ENCODE measurements around the gene GPR39.

Gene GPR39

DNA sequence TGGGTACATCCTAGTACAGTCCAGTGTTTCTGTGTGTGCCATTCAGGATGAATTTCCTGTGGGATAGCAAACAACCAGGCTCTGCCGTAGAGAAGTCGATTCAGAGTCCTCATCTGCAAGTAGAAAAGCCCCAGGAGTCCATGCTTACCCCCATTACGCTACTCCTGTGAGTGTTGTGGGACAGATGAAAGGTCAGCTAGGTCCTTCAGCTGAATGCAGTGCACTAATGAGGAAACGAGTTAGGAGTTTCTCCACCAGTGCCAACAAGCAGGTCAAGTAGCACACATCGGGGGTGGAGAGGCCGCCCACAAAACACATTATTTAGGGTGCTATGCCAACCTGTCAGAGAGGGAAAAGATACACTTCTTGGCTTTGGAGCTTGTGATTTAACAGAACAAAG is 2.5 kb upstream of the GPR39 start:
- DNase-seq (ENCODE audit: low read depth in 2 of 2) = no peak

DNA sequence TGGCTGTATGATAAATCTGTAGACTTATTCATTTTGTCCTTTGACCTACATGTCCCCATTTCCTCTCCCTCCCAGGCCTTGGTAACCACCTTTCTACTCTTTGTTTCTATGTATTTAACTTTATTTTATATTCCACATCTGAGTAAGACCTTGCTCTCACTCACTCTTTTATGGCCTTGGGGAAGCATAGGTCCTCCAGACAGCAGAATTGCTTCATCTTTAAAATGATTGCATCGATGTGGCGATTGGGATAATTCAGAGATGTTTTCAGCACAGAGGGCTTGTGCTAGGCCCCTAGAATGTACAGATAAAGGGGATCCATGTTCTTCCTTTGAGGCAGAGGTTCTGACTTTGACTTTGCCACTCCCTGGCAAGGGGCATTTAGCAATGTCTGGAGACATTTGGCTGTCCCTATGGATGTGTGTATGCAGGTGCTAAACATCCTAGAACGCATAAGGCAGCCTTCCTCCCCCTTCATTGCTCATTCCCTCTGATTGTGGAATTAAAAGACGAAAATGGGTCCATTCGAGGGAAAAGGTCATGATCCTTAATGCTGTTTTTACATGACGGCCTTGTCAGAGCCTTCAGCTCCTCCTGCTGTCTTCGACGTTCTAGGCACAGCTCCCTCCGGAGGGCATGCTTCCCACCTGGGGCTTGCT is 1.2 kb upstream of the GPR39 start:
- DNase-seq (ENCODE audit: low read depth in 2 of 2) = no peak

DNA sequence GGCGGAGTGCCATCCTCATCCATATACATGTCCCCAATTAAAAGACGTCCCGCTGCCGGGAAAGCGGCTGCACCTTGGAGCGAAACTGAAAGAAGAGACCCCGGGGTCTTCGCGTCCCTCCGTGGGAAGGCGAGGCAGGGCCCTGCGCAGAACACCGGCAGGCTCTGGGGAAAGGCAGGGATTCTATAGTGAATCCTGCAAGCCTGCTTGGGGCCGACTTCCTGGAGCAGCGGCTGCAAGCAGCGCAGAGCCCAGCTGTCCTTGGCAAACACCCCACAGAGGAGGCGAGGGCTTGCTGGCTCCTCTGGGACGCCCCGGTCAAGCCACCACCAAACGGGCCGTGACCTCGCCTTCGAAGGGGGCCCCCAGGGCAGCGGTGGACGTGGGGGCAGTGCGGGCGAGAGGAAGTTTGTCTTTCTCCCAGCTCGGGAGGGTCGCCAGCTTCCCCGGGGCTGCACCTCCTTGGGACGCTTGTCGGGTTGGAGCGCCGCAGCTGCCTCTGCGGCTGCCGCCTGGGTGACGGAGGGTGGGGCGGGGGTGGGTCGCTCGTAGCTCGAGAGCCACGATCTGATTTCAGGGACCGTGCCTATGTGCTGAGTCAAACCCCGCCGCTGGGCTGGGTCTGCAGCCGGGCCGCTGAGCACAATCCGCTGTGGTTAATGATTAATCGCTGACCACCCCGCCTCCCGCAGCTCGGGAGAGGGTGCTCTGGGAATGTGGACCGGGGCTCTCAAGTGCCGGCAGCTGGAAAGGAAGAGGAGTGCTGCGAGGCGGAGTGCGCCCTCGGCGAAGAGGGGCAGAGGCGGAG is 486 bp upstream of the GPR39 start:
- no peak for DNase-seq (ENCODE audit: low read depth in 2 of 2)

DNA sequence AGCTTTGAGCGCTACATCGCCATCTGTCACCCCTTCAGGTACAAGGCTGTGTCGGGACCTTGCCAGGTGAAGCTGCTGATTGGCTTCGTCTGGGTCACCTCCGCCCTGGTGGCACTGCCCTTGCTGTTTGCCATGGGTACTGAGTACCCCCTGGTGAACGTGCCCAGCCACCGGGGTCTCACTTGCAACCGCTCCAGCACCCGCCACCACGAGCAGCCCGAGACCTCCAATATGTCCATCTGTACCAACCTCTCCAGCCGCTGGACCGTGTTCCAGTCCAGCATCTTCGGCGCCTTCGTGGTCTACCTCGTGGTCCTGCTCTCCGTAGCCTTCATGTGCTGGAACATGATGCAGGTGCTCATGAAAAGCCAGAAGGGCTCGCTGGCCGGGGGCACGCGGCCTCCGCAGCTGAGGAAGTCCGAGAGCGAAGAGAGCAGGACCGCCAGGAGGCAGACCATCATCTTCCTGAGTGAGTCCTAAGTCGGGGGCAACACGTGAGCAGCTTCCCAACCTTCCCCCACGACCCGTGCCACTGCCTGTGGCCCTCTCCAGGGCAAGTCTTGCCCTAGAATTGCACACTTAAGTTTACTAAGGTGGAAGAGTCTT is 928 bp downstream of the GPR39 start:
- DNase-seq (ENCODE audit: low read depth in 2 of 2) = no peak

DNA sequence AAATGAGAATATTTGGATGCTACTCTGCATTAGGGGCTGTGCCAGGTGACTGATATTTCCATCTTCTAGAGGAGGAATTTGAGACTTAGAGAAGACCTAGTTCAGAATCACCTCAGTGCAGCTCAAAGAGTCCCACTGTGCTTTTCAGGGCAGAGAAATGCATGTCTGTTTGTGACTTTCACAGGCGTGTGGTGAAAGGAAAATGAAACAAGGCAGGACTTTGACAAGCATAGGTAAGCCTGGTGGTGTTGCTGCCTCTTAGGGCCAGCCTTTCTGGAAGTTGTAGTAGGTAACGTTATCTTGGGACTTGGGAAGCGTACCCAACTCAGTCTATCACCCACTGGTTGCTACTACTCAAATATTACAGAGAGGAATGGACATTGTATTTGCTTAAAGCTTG is 2.6 kb downstream of the GPR39 start:
- DNase-seq (ENCODE audit: low read depth in 2 of 2) = no peak

DNA sequence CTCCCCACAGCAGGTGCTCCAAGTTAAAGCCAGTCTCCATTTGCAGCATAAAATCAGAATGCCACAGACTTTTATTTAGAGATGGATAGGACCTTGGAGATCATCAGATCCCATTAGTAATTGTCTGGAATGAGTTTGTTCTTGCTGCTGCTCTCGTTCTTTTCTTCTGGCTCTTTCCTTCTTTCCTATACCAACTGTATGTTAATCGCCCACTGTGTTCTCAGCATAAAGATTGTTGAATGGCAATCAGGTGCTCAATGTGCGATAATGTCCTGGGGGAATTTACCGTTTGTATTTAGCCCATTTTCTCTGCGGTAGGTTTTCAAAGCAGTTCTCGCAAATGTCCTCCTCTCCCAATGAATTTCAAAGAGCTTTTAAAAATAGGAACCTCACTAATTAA is 3.3 kb downstream of the GPR39 start:
- DNase-seq (ENCODE audit: low read depth in 2 of 2) = no peak

DNA sequence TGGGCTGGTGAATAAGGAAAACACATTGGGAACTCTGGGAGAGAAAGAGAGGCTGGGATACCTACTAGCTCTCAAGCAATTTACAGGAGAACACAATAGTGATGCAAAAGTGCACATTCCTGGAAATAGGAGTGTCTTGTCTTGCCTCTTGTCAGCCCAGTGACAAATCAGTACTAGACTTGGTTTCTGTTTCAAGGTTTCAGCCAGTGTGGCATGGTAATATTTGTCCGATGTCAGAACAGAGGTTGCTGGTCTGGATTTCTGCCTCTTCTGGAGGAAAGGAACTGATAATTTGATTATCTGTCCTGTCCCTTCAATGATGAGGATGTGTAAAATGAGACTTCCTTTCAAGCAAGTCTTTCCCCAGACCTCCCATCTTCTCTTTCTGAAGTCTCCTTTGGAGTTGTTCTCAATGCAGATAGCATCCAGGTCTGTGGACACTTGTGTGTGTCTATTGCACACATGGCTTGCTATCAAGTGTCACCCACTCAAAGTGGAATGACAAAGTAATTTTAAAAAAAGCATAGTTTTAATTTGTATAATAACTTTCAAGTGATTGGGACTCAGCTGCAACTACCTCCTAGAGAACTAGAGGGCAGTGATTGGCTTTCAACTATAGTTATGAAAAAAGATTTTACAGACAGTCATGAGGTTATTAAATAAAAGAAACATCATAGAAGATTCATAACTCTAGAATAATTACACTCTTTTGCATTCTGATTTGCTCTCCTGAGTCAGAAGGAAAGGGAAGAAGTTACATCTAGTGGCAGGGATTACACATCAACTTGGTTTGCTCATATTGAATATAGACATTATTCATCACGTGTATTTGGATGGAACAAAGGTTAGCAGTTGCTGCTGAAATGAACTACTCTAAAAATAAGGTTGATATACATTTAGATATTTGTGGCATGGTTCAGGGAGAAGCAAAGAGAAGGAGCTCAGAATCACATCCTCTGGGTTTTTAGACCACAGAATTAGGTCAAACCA is 4.5 kb downstream of the GPR39 start:
- DNase-seq (ENCODE audit: low read depth in 2 of 2) = no peak

DNA sequence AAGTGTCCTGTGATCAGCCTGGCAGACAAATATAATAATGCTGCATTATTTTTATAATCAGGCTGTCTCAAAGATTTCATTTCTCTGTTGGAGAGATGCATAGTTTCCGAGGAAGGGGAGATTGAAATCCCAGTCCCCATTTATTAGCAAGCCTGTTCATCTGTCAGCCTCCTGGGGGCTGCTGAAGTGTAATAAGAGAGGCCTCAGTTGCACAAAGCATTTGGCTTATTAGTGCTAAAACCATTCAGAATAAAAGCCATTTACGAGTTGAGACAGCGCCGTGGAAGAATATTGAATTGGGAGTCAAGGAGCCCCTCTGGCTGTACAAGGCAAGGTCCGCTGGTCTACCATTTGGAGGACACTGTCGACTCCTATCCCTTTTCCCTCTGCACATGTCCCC is 6.1 kb downstream of the GPR39 start:
- no peak for DNase-seq (ENCODE audit: low read depth in 2 of 2)

DNA sequence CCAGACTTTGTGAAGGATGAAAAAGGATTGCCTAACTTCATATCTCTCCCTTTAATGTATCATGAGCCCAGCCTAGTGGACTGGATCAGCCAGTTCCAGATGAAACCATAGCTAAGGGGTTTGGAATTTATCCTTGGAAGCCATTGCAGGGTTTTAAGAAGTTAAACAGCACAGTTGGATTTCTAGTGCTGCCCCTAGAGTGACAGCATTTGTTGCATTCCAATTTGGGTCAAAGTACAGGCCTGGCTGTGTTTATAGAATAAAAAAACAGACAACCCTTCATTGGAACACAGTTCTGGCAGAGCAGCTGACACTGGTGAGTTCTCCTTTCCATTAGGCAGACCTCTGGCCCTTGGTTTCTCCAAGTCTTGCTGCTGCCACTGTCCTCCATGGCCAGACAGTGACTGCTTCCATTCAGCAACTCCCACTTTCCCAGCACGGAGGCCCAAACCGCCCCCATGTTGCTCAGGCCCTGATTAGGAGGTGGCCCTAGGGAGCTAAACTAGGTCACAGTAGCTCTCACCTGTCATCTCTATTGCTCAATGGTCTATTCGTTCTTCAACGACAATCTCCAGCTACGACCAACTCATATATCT is 8.0 kb downstream of the GPR39 start:
- DNase-seq (ENCODE audit: low read depth in 2 of 2) = no peak

DNA sequence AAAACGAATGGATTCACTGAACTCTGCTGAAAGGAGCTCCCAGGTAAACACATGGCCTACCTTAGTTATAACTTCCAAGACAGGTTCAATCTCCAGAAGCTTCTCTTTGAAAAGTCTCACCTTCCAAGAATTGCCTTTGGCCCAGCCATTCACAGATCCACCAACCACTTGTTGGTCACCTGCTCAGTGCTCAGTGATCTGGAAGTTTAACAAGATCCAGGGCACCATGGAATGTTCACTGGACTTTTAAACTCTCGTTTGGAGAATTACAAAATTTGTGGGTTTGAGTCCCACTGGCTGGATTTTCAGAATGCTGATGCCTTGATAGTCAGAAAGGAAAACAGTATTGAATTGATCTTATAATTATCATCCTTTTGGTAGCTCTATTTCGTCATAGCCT is 9.4 kb downstream of the GPR39 start:
- no peak for DNase-seq (ENCODE audit: low read depth in 2 of 2)

DNA sequence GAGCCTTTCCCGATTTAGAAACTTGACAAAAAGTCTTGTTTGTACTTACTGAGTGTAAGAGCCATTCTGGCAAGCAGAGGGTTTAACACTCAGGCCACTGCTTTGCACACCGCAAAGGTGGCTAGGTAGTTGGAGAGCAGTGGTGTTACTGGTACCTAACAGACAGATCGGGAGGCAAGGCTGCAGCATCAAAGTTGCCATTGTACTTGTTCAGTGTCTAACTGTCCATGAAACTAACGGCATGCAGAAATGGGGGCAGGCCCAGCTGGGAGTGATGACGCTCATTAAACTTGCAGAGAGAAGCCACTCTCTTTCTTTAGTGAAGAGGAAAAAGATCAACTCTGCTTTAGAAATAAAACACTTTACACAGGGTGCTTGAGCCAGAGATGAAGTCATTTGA is 10.1 kb downstream of the GPR39 start:
- no peak for DNase-seq (ENCODE audit: low read depth in 2 of 2)

DNA sequence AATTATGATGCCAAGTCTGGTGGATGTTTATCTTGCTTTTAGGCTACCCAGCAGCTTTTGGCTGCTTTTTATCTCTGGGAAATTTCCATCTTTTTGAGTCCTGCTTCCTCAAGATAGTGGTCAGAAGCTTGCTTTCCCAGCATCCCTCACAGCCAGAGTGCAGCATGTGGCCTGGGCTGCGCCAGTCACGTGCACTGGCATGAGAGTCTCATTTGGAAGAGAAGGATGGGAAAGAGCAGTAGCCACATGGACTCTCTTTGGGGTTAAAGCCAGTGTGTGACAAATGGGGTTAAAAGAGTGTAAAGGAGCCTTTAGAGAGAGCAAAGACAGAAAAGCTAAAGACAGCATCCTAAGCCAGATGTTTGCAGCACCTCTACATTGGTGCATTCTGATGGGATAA is 12.7 kb downstream of the GPR39 start:
- no peak for DNase-seq (ENCODE audit: low read depth in 2 of 2)

DNA sequence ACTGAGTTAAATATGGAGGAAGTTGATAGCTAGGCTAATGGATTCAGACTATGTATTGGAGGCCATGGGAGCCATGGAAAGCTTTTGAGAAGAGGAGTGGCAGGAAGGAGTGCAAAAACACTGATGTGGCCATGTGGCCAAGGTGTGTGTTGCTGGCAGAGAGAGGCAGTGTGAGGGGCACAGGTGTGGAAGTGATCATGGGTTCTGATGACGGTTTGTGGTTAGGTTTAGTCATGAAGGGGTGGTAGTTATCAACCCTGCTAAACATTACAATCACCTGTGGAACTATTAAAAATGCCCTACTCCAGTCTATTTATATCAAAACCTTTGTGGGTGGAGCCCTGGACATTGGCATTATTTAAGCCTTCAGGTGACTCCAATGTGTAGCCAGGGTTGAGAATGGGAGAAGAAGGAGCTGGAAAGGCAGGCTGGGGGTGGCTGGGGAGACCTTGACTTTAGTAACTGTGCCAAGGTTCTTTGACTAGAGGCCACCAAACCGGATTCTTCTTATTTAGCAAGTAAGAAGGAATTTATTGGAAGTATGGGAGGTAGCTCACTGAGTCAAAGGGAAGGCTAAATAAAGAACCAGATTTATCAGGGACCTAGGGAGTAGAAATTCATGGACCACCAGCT is 13.5 kb downstream of the GPR39 start:
- DNase-seq (ENCODE audit: low read depth in 2 of 2) = no peak

DNA sequence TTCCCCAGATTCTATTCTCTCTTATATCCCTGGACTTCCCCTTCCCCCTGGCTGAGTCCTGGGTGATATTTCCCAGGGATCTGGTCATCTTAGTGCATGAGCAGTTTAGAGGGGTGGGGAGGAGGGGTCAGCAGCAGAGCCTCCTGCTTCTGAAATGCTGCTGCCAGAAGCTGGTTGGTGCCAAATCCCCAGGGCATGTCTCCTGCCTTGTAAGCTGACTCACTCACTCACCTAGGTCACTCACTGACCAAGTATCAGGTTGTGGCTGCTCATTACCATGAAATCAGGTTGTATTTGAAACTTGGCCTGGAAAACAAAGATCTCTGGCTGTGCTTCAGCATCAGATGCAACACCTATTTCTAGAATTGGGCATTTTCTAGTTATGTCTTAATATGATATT is 14.3 kb downstream of the GPR39 start:
- no peak for DNase-seq (ENCODE audit: low read depth in 2 of 2)

DNA sequence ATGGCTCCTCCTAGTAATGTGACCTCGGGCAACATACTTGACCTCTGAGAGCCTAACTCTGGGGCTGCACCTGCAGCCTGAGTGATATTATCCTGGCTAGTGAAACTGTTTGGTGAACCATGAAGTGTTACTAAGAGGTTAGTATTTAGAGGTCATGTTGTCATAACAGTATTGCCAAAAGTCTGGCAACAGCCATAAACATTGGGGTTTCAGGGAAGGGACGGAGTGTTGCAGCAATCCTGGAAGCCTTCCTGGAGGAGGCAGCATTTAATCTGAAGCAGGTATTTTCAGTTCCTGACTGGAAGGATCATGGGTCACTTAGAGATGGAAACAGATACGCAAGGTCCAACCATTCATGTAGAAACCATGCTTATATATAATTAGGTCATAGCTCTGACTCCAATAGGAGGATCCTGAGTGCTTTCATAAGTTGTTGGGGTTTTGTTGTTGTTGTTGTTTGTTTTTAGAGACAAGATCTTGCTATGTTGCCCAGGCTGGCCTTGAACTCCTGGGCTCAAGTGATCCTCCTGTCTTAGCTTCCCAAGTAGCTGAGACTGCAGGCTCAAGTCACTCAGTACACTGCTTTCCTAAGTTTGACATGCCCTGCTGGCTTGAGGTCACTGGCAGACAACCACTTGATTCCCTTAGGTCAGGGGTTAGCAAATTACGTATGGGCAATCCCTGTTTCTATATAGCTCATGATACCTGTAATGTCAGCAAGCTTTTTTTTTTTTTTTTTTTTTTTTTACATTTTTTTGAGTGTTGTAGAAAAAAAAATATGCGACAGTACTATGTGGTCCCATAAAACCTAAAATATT is 21.5 kb downstream of the GPR39 start:
- no peak for DNase-seq (ENCODE audit: low read depth in 2 of 2)

DNA sequence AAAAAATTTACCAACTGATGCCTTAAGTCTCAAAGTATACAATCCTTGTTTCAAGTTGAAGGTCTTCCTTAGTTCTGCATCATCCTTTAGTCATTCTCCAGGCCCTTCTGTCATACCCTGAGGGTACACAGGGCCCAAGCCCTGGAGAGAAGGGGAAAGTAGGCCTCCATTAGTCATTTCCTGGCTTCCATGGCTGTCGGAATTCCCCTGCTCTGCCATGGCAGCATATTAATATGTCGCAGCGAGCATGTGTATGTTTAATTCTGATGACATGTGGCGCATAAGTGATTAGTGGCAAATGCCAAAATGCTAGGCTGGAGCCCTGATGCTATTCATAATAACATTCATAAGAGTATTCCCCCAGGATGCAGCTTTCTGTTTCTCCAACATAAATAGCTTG is 22.1 kb downstream of the GPR39 start:
- no peak for DNase-seq (ENCODE audit: low read depth in 2 of 2)

DNA sequence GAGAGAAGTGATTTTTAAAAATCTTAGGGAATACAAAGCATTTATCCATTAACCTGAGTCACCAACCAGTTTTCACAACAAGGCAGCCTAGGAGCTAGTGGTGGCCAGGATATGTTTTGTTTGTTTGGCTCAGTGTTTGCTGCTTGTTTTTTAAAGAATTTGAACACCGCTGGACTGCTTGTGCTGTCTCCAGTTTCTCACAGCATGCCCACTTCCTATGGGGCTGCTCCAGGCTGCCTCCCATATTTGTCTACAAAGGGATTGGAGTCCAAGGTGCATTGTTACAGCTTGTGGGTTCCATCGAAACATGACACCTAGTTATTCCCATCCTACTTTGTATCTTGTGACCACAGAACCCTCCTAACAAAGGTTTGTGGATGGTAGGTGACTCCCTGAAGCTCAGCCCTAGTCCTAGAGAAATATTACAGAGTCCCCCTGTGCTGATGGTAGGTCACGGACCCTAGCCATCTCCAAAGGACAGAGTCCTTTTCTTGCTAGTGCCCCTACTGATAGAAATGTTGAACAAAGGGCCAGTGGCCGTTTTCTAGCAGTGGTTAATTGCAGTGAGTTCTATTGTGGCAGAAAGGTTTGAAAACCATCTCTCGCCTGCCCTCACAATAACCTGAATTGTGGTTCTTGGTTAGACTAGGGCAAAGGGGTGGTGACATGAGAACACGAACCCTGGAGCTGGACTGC is 23.2 kb downstream of the GPR39 start:
- no peak for DNase-seq (ENCODE audit: low read depth in 2 of 2)

DNA sequence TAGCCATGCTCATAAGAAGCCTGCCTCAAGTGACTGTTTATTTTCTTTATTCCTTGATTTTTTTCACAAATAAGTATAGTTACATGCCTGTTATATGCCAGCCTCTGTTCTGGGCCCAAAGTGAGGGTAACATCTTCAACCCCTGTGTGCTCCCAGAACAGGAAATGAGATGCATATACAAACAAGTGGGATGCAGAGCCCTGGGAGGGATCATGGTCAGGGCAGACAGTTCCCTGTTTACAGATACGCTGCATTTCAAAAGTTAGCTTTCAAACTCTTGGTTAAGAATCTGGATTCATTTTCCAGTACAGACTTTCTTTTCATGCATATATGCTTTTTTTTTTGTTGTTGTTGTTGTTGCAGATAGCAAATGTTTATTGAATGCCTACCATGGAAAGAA is 24.4 kb downstream of the GPR39 start:
- no peak for DNase-seq (ENCODE audit: low read depth in 2 of 2)

DNA sequence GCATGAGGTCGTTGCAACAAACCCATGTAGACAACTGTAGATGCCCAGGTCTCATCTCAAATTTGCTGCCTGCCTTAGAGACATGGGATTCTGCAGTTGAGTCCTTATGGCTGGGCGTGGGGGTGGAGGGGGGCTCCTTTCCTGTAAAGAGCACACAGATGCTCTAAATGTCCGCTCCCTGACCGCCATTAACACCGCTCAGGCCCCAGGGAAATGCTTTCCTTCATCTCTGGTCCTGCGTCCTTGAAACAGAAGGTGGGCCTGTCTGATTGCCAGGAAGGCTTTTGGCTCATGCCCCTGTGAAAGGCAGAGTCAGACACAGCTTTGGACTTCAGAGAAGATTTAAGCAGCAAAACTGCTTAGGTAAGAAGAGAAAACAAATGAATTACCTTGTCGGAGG is 25.7 kb downstream of the GPR39 start:
- DNase-seq (ENCODE audit: low read depth in 2 of 2) = no peak

DNA sequence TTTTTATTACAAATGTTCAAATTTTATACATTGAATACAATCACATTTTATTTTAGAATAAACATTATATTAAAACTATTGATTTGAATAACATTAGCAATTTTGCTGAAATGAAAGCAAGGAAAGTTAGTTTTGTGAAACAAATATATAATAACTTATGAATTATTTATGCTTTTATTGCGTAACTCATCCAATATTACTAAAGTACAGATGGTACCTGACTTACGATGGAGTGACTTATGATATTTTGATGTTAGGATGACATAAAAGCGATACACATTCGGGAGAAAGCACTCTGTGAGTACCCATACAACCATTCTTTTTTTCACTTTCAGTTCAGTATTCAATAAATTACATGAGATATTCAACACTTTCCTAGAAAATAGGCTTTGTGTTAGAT is 26.5 kb downstream of the GPR39 start:
- DNase-seq (ENCODE audit: low read depth in 2 of 2) = no peak
